ENCODE results near the gene POLR2I. TPM values are rescaled to one million over a fixed set of nuclear protein-coding genes. Genes with fewer than 3 reads are reported as not detected.

POLR2I gene
- 56.9 TPM for total RNA-seq

GRCh38 chr19:36114721-36115452, at the start of gene POLR2I:
Gene POLR2I (minus strand): TSS chr19:36114875. CDS start chr19:36114856, 19 bp downstream.

GRCh38 chr19:36152352-36153091, 37.8 kb upstream of the POLR2I start, which contains the start of gene COX7A1:
Gene COX7A1 (minus strand): TSS chr19:36152447. CDS start chr19:36152407, 40 bp downstream.

GRCh38 chr19:36139473-36140303, 25.0 kb upstream of the POLR2I start, which contains the start of gene CAPNS1:
Gene CAPNS1 (plus strand): TSS chr19:36140066. CDS start chr19:36141012, 946 bp downstream.

GRCh38 chr19:36115453-36116343, 1.0 kb upstream of the POLR2I start, which contains the start of gene TBCB:
Gene TBCB (plus strand): TSS chr19:36115468. CDS start chr19:36115561, 93 bp downstream.

GRCh38 chr19:36110487-36111199, 4.0 kb downstream of the POLR2I start, which contains the start of gene OVOL3:
Gene OVOL3 (plus strand): TSS chr19:36111143. CDS start chr19:36111203, 60 bp downstream.

Other genes with a start within 250 kb of the POLR2I start
- 10.3 TPM for gene APLP1, start 246.3 kb downstream of the POLR2I start, total RNA-seq
- 12.7 TPM for gene NFKBID, start 214.3 kb downstream of the POLR2I start, total RNA-seq
- 6.9 TPM for gene HCST, start 212.3 kb downstream of the POLR2I start, total RNA-seq
- 24.3 TPM for gene TYROBP, start 206.6 kb downstream of the POLR2I start, total RNA-seq
- 9.9 TPM for gene LRFN3, start 178.5 kb downstream of the POLR2I start, total RNA-seq
- gene SDHAF1, start 119.7 kb downstream of the POLR2I start, total RNA-seq: 15.9 TPM
- 7.4 TPM for gene SYNE4, start 106.1 kb downstream of the POLR2I start, total RNA-seq
- gene ALKBH6, start 100.7 kb downstream of the POLR2I start, total RNA-seq: 10.3 TPM
- 25.7 TPM for gene CLIP3, start 82.0 kb downstream of the POLR2I start, total RNA-seq
- 6.7 TPM for gene THAP8, start 60.6 kb downstream of the POLR2I start, total RNA-seq
- 3.2 TPM for gene WDR62, start 60.0 kb downstream of the POLR2I start, total RNA-seq
- not detected for gene OVOL3, start 3.7 kb downstream of the POLR2I start, total RNA-seq
- 89.8 TPM for gene TBCB, start 593 bp upstream of the POLR2I start, total RNA-seq
- gene CAPNS1, start 25.2 kb upstream of the POLR2I start, total RNA-seq: 217 TPM
- gene COX7A1, start 37.6 kb upstream of the POLR2I start, total RNA-seq: 36.9 TPM
- gene ZNF565, start 99.8 kb upstream of the POLR2I start, total RNA-seq: 6.7 TPM
- 87.3 TPM for gene ZNF146, start 100.2 kb upstream of the POLR2I start, total RNA-seq

Data from metanephros (tissue), 1 donor.